Glutamatergic neuron (in vitro differentiated cells): Measurements from ENCODE around the gene PDZD4. TPM values are rescaled to one million over a fixed set of nuclear protein-coding genes. Genes with fewer than 3 reads are reported as not detected.
A peak's percentile ranks its signal among the peaks of the same experiment; 100 is the strongest.
"Not testable (repeated sequence)": the region's sequence is repeated elsewhere in the genome, so short reads cannot be mapped to it uniquely, and the experiment has no call there.

Experiments
- DNase-seq: peaks from one replicate; pipeline ENCODE4 v3.0.0; 2022
- H3K27ac Mint-ChIP-seq: one replicate; pipeline ENCODE4 v1.8.0; 2020; ENCODE audit warnings: mild to moderate bottlenecking, mixed read lengths, inconsistent platforms; ENCODE audit not compliant: unreplicated experiment
- H3K27me3 Mint-ChIP-seq: one replicate; pipeline ENCODE4 v1.8.0; 2020; ENCODE audit warnings: mild to moderate bottlenecking, moderate library complexity, mixed read lengths, inconsistent platforms; ENCODE audit not compliant: unreplicated experiment
- H3K36me3 Mint-ChIP-seq: one replicate; pipeline ENCODE4 v1.8.0; 2020; ENCODE audit warnings: mild to moderate bottlenecking, mixed read lengths, inconsistent platforms; ENCODE audit not compliant: unreplicated experiment
- H3K4me1 Mint-ChIP-seq: one replicate; pipeline ENCODE4 v1.8.0; 2020; ENCODE audit warnings: mild to moderate bottlenecking, low read depth, mixed read lengths, inconsistent platforms; ENCODE audit not compliant: unreplicated experiment
- H3K4me3 Mint-ChIP-seq: one replicate; pipeline ENCODE4 v1.8.0; 2020; ENCODE audit warnings: mild to moderate bottlenecking, mixed read lengths, inconsistent platforms; ENCODE audit not compliant: unreplicated experiment
- H3K9me3 Mint-ChIP-seq: one replicate; pipeline ENCODE4 v1.8.0; 2020; ENCODE audit warnings: mild to moderate bottlenecking, moderate library complexity, mixed read lengths, inconsistent platforms; ENCODE audit not compliant: unreplicated experiment
- total RNA-seq: library from RNA; stranded (reverse); fragmentation: NEBNext Ultra II Directional; extraction: Animal tissue kit (Norgen Biotek cat#: 25700); gene quantifications from one replicate; pipeline ENCODE4 v1.2.1, GENCODE V29; 2021; ENCODE audit not compliant: unreplicated experiment
- TF ChIP-seq, protein P1 (sequence below): fragments of 200-600 bp; sonication (generic); IDR thresholded peaks from one replicate; pipeline ENCODE4 v1.5.0; 2021; ENCODE audit not compliant: partially characterized antibody, unreplicated experiment

Gene PDZD4
- total RNA-seq, 1 donor from 2014 or later, result 41.8 TPM

DNA sequence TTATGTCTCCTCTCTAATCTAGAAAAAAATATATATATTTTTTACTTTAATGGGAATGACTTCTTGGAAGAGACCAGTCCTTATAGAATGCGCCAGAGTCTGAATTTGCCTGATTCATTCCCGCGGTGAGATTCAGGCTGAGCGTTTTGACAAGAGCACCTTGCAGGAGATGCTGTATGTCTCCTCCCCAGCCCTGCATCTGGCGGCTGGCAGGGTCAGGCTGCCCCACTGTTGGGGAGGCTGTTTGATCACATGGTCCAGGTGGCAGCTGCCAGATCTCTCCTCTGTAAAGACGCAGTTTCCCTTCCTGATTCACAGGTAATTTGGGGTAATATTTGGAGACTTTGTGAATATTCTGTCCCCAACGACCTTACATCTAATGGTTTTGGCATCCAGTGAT lies 9.7 kb downstream of the PDZD4 start:
- H3K9me3 Mint-ChIP-seq, result peaks cover 7% of the 10 kb centered on the region
- H3K27me3 Mint-ChIP-seq, result peaks cover 9% of the 10 kb centered on the region
- H3K4me1 Mint-ChIP-seq, result peaks cover 10% of the 10 kb centered on the region
- H3K4me3 Mint-ChIP-seq, result peak overlapping the region; percentile 61
- TF ChIP-seq, protein P1, sequence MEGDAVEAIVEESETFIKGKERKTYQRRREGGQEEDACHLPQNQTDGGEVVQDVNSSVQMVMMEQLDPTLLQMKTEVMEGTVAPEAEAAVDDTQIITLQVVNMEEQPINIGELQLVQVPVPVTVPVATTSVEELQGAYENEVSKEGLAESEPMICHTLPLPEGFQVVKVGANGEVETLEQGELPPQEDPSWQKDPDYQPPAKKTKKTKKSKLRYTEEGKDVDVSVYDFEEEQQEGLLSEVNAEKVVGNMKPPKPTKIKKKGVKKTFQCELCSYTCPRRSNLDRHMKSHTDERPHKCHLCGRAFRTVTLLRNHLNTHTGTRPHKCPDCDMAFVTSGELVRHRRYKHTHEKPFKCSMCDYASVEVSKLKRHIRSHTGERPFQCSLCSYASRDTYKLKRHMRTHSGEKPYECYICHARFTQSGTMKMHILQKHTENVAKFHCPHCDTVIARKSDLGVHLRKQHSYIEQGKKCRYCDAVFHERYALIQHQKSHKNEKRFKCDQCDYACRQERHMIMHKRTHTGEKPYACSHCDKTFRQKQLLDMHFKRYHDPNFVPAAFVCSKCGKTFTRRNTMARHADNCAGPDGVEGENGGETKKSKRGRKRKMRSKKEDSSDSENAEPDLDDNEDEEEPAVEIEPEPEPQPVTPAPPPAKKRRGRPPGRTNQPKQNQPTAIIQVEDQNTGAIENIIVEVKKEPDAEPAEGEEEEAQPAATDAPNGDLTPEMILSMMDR, result no peak
- H3K27ac Mint-ChIP-seq, result peak overlapping the region; percentile 62
- H3K36me3 Mint-ChIP-seq, result no peaks in the 10 kb centered on the region
- DNase-seq, result no peak

DNA sequence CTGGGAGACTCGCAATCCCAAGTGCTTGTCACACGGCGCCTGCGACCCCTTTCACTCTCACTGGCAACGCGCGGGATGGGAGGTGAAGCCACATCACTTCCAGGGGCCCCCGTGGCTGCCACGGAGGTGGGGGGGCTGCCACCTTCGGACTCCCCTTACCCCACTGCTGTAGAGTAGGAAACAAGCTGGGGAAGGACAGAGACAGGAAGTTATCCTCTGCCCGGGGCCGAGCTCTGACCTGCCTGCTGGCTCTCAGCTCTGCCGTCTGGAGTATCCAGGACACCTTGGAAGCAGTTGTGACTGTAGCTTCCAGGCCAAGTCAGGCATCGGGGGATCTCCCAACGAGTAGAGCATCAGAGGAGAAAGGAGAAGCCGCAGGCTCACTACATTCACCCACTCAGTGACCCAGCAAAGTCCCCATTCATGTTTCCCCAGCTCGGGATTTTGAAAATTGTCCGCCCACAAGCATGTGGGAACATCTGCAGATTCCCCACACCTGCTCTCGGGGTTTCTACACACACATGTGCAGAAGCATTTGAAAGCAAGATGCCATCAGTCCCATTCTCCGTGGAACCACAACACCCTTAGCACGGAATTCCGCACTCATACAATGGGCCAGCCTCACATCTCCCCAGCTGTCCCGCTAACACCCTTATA lies 10.8 kb downstream of the PDZD4 start:
- Mint-ChIP-seq H3K27me3 (peaks cover 10% of the 10 kb centered on the region), H3K36me3 (no peaks in the 10 kb centered on the region), H3K4me3 (peak overlapping the region; percentile 63), H3K9me3 (peaks cover 7% of the 10 kb centered on the region), H3K27ac (peak overlapping the region; percentile 79), H3K4me1 (peaks cover 10% of the 10 kb centered on the region)
- DNase-seq, result no peak
- TF ChIP-seq, protein P1, result no peak

- peaks cover 7% of the 10 kb centered on the region for H3K9me3 Mint-ChIP-seq
- H3K27me3 Mint-ChIP-seq, result peaks cover 10% of the 10 kb centered on the region
- H3K4me3 Mint-ChIP-seq, result peak overlapping the region; percentile 63
- peaks cover 10% of the 10 kb centered on the region for H3K4me1 Mint-ChIP-seq
- TF ChIP-seq, protein P1, result no peak
- peak; percentile 75 for DNase-seq
- H3K27ac Mint-ChIP-seq, result peak overlapping the region; percentile 79
- H3K36me3 Mint-ChIP-seq, result no peaks in the 10 kb centered on the region
Measured at GRCh38 chrX:153818571-153819383, 11.6 kb downstream of the PDZD4 start.

GRCh38 chrX:153818064-153818463 lies 12.3 kb downstream of the PDZD4 start:
- H3K27me3 Mint-ChIP-seq, result peaks cover 10% of the 10 kb centered on the region
- H3K4me1 Mint-ChIP-seq, result peaks cover 12% of the 10 kb centered on the region
- not testable (repeated sequence) for DNase-seq, H3K27ac Mint-ChIP-seq, H3K36me3 Mint-ChIP-seq, H3K4me3 Mint-ChIP-seq, H3K9me3 Mint-ChIP-seq

- DNase-seq, result no peak
- peaks cover 4% of the 10 kb centered on the region for H3K27me3 Mint-ChIP-seq
- H3K4me1 Mint-ChIP-seq, result peaks cover 9% of the 10 kb centered on the region
- TF ChIP-seq, protein P1, result no peak
- no peaks in the 10 kb centered on the region for H3K9me3 Mint-ChIP-seq
- H3K4me3 Mint-ChIP-seq, result peak overlapping the region; percentile 28
- H3K36me3 Mint-ChIP-seq, result no peaks in the 10 kb centered on the region
- no peak overlapping the region for H3K27ac Mint-ChIP-seq
Measured at GRCh38 chrX:153816831-153817690, 13.3 kb downstream of the PDZD4 start.
